Neutrophil (primary cell): ENCODE measurements around the gene NUB1.
A peak's percentile ranks its signal among the peaks of the same experiment; 100 is the strongest.

Source experiments
- H3K27ac ChIP-seq: fragments of 200-600 bp; sonication (generic); 2 replicates; pipeline ENCODE4 v1.5.1; 2016; ENCODE audit warnings: mild to moderate bottlenecking, moderate library complexity
- H3K27me3 ChIP-seq: fragments of 200-600 bp; sonication (generic); 2 replicates; pipeline ENCODE4 v1.6.0; 2016; ENCODE audit warnings: mild to moderate bottlenecking
- H3K36me3 ChIP-seq: fragments of 200-600 bp; sonication (generic); 2 replicates; pipeline ENCODE4 v1.5.1; 2017
- H3K4me1 ChIP-seq, 2 experiments: fragments of 200-600 bp in 1 of 2; sonication (generic) in 1 of 2; 1 replicate in 1 of 2; 2 replicates in 1 of 2; pipeline versions ENCODE4 v1.5.1 to v1.6.1; 2013 to 2016; ENCODE audit warnings: low read depth in 1 of 2, low read length in 1 of 2, mild to moderate bottlenecking in 1 of 2, moderate library complexity in 1 of 2; ENCODE audit not compliant: control insufficient read depth in 1 of 2, insufficient read depth in 1 of 2
- H3K4me3 ChIP-seq, 2 experiments: fragments of 200-600 bp in 1 of 2; sonication (generic) in 1 of 2; 1 replicate in 1 of 2; 2 replicates in 1 of 2; pipeline ENCODE4 v1.5.1; 2013 to 2016; ENCODE audit warnings: low read depth in 1 of 2, low read length in 1 of 2, mild to moderate bottlenecking in 1 of 2, moderate library complexity in 1 of 2
- H3K9me3 ChIP-seq: fragments of 200-600 bp; sonication (generic); 2 replicates; pipeline ENCODE4 v1.5.1; 2016
- TF ChIP-seq, protein P1 (sequence below): fragments of 200-600 bp; sonication (generic); IDR thresholded peaks from 2 replicates; pipeline ENCODE4 v1.5.1; 2016; ENCODE audit warnings: antibody characterized with exemption

The NUB1 gene

GRCh38 chr7:151345576-151346469 is 4.2 kb downstream of the NUB1 start:
- Histone ChIP-seq H3K27ac (peak overlapping the region; percentile 18), H3K4me3 (no peak overlapping the region), H3K4me1 (peaks cover 29 to 42% of the 10 kb centered on the region in 2 experiments), H3K9me3 (no peaks in the 10 kb centered on the region), H3K27me3 (no peaks in the 10 kb centered on the region), H3K36me3 (peaks cover 37% of the 10 kb centered on the region)
- TF ChIP-seq, protein P1, sequence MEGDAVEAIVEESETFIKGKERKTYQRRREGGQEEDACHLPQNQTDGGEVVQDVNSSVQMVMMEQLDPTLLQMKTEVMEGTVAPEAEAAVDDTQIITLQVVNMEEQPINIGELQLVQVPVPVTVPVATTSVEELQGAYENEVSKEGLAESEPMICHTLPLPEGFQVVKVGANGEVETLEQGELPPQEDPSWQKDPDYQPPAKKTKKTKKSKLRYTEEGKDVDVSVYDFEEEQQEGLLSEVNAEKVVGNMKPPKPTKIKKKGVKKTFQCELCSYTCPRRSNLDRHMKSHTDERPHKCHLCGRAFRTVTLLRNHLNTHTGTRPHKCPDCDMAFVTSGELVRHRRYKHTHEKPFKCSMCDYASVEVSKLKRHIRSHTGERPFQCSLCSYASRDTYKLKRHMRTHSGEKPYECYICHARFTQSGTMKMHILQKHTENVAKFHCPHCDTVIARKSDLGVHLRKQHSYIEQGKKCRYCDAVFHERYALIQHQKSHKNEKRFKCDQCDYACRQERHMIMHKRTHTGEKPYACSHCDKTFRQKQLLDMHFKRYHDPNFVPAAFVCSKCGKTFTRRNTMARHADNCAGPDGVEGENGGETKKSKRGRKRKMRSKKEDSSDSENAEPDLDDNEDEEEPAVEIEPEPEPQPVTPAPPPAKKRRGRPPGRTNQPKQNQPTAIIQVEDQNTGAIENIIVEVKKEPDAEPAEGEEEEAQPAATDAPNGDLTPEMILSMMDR, result no peak

- no peak overlapping the region for H3K4me3 ChIP-seq
- no peak overlapping the region for H3K27ac ChIP-seq
- peaks cover 43% of the 10 kb centered on the region for H3K36me3 ChIP-seq
- no peaks in the 10 kb centered on the region for H3K27me3 ChIP-seq
- H3K4me1 ChIP-seq, result peaks cover 35 to 42% of the 10 kb centered on the region in 2 experiments
- TF ChIP-seq, protein P1, result no peak
- no peaks in the 10 kb centered on the region for H3K9me3 ChIP-seq
These were observed 4.8 kb downstream of the NUB1 start for GRCh38 chr7:151346470-151346769.

DNA sequence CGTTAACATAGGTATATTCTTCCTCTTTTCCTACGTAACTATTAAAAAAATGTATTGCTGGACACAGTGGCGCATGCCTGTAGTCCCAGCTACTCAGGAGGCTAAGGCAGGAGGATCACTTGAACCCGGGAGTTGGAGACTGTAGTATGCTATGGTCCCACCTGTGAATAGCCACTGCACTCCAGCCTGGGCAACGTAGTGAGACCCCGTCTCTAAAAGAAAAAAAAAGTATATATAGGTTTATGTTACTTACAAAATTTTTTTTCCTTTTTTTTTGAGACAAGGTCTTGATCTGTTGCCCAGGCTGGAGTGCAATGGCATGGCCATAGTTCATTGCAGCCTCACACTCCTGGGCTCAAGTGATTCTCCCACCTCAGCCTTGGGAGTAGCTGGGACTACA is 5.6 kb downstream of the NUB1 start:
- H3K4me3 ChIP-seq, result no peak overlapping the region
- no peaks in the 10 kb centered on the region for H3K27me3 ChIP-seq
- TF ChIP-seq, protein P1, result no peak
- H3K9me3 ChIP-seq, result no peaks in the 10 kb centered on the region
- H3K4me1 ChIP-seq, result peaks cover 42% of the 10 kb centered on the region in 2 experiments
- peaks cover 50% of the 10 kb centered on the region for H3K36me3 ChIP-seq
- no peak overlapping the region for H3K27ac ChIP-seq

DNA sequence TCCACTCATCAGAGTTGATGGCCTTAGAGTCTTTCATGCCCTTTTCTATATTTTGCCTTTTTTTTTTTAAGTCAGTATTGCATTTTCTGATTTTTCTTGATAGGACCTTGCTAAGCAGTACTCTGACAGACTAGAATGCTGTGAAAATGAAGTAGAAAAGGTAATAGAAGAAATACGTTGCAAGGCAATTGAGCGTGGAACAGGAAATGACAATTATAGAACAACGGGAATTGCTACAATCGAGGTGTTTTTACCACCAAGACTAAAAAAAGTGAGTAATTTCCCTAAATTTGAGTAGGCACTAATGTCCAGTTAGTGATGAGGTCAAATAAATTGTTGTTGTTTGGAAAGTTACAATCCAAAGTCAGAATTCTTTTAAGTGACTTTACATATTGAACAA is 7.4 kb downstream of the NUB1 start:
- Histone ChIP-seq H3K27ac (peak overlapping the region; percentile 96), H3K9me3 (no peaks in the 10 kb centered on the region), H3K27me3 (no peaks in the 10 kb centered on the region), H3K4me1 (peaks cover 37 to 38% of the 10 kb centered on the region in 2 experiments), H3K36me3 (peaks cover 58% of the 10 kb centered on the region), H3K4me3 (peak overlapping the region in 1 of 2 experiments; percentile 69)
- TF ChIP-seq, protein P1, result no peak

DNA sequence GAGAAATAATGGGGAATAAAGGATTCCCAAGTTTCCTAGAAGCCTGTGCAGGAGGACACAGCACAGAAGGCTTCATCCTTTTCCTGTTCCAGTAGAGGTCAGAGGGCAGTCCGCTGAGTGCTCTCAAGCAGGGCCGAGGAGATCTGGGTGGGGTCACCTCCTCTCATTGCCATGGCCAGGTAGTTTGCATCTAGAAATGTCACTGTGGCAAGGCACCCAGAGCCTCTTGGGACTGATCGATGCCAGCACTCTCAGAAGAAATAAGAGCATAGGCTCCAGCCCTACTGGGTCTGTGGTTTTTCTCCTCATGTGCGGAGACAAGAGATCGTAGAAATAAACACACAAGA is 7.9 kb downstream of the NUB1 start:
- H3K36me3 ChIP-seq, result peaks cover 59% of the 10 kb centered on the region
- H3K4me3 ChIP-seq, result peak overlapping the region; percentile 67 to 69
- no peaks in the 10 kb centered on the region for H3K27me3 ChIP-seq
- TF ChIP-seq, protein P1, result no peak
- H3K27ac ChIP-seq, result peak overlapping the region; percentile 96
- peaks cover 37 to 38% of the 10 kb centered on the region in 2 experiments for H3K4me1 ChIP-seq
- H3K9me3 ChIP-seq, result no peaks in the 10 kb centered on the region
